Activated CD4-positive, alpha-beta memory T cell treated with anti-CD3 and anti-CD28 coated beads, Interleukin-2, amount 10 ng/mL, durations not matched to agents 7 days and 5 days (primary cell): ENCODE measurements around the gene UPP2. TPM values are rescaled to one million over a fixed set of nuclear protein-coding genes. Genes with fewer than 3 reads are reported as not detected.

Experiments
- CTCF ChIA-PET: fragments of 350-600 bp; sonication (Branson Sonifier 250); formaldehyde crosslinking; loops from one replicate; lab custom pipeline; 2021; ENCODE audit warnings: antibody characterized with exemption, inconsistent platforms; lab: Charles Lee
- POLR2A ChIA-PET: fragments of 350-600 bp; sonication (Branson Sonifier 250); formaldehyde crosslinking; loops from one replicate; lab custom pipeline; 2021; ENCODE audit warnings: antibody characterized with exemption; lab: Charles Lee
- DNase-seq: peaks from one replicate; pipeline ENCODE4 v3.0.0-alpha.2; 2020
- H3K27ac Mint-ChIP-seq: one replicate; pipeline ENCODE4 v1.8.0; 2021; ENCODE audit warnings: mild to moderate bottlenecking, mixed read lengths
- H3K27me3 Mint-ChIP-seq: one replicate; pipeline ENCODE4 v1.8.0; 2021; ENCODE audit warnings: mixed read lengths
- H3K36me3 Mint-ChIP-seq: one replicate; pipeline ENCODE4 v1.8.0; 2021; ENCODE audit warnings: low read depth, mixed read lengths
- H3K4me1 Mint-ChIP-seq: one replicate; pipeline ENCODE4 v1.8.0; 2021; ENCODE audit warnings: mixed read lengths
- H3K4me3 Mint-ChIP-seq: one replicate; pipeline ENCODE4 v1.8.0; 2021; ENCODE audit warnings: mild to moderate bottlenecking, mixed read lengths
- H3K9me3 Mint-ChIP-seq: one replicate; pipeline ENCODE4 v1.8.0; 2021; ENCODE audit warnings: mixed read lengths
- total RNA-seq, 2 experiments: library from RNA; stranded (reverse); gene quantifications; one replicate each; pipeline ENCODE4 v1.2.3, GENCODE V29; 2021

The UPP2 gene
- total RNA-seq, 2 experiments from 2014 or later: not detected

- no peaks in the 10 kb centered on the region for H3K4me1 Mint-ChIP-seq
- H3K36me3 Mint-ChIP-seq: no peaks in the 10 kb centered on the region
- no peak overlapping the region for H3K27ac Mint-ChIP-seq
- DNase-seq: no peak
- POLR2A ChIA-PET: interaction anchor here (0.6 kb wide), 1 partner anchor 896 kb away, joined by 3 read pairs; no protein-coding TSS in a partner anchor
- CTCF ChIA-PET: no interaction called here
- H3K27me3 Mint-ChIP-seq: peaks cover 20% of the 10 kb centered on the region
- H3K9me3 Mint-ChIP-seq: no peaks in the 10 kb centered on the region
- H3K4me3 Mint-ChIP-seq: no peak overlapping the region
Observed at GRCh38 chr2:158178646-158179045, 77.0 kb downstream of the UPP2 start.

- peaks cover 20% of the 10 kb centered on the region for H3K27me3 Mint-ChIP-seq
- no peak overlapping the region for H3K4me3 Mint-ChIP-seq
- ChIA-PET POLR2A (no interaction called here), CTCF (interaction anchor here (0.6 to 1.2 kb wide), 2 partner anchors 13 to 574 kb away, joined by 3 to 4 read pairs; no protein-coding TSS in a partner anchor)
- H3K4me1 Mint-ChIP-seq: no peaks in the 10 kb centered on the region
- DNase-seq: no peak
- no peak overlapping the region for H3K27ac Mint-ChIP-seq
- H3K9me3 Mint-ChIP-seq: no peaks in the 10 kb centered on the region
- H3K36me3 Mint-ChIP-seq: no peaks in the 10 kb centered on the region
Observed at GRCh38 chr2:158179660-158180059, 78.0 kb downstream of the UPP2 start.

GRCh38 chr2:158181171-158181570 is 79.5 kb downstream of the UPP2 start:
- H3K27ac Mint-ChIP-seq: no peak overlapping the region
- DNase-seq: no peak
- H3K9me3 Mint-ChIP-seq: no peaks in the 10 kb centered on the region
- H3K4me1 Mint-ChIP-seq: no peaks in the 10 kb centered on the region
- peaks cover 20% of the 10 kb centered on the region for H3K27me3 Mint-ChIP-seq
- POLR2A ChIA-PET: no interaction called here
- no peak overlapping the region for H3K4me3 Mint-ChIP-seq
- no peaks in the 10 kb centered on the region for H3K36me3 Mint-ChIP-seq
- CTCF ChIA-PET: no interaction called here

- POLR2A ChIA-PET: no interaction called here
- Mint-ChIP-seq H3K4me3 (no peak overlapping the region), H3K9me3 (no peaks in the 10 kb centered on the region), H3K27ac (no peak overlapping the region), H3K36me3 (no peaks in the 10 kb centered on the region), H3K4me1 (no peaks in the 10 kb centered on the region), H3K27me3 (peaks cover 20% of the 10 kb centered on the region)
- DNase-seq: no peak
- CTCF ChIA-PET: no interaction called here
Observed at GRCh38 chr2:158182676-158183295, 81.1 kb downstream of the UPP2 start.

- H3K4me1 Mint-ChIP-seq: no peaks in the 10 kb centered on the region
- H3K4me3 Mint-ChIP-seq: no peak overlapping the region
- ChIA-PET POLR2A (no interaction called here), CTCF (no interaction called here)
- no peak for DNase-seq
- H3K9me3 Mint-ChIP-seq: no peaks in the 10 kb centered on the region
- H3K36me3 Mint-ChIP-seq: no peaks in the 10 kb centered on the region
- peaks cover 15% of the 10 kb centered on the region for H3K27me3 Mint-ChIP-seq
- no peak overlapping the region for H3K27ac Mint-ChIP-seq
Observed at GRCh38 chr2:158184001-158184400, 82.3 kb downstream of the UPP2 start.

GRCh38 chr2:158184556-158185343 is 83.1 kb downstream of the UPP2 start:
- Mint-ChIP-seq H3K27ac (no peak overlapping the region), H3K9me3 (no peaks in the 10 kb centered on the region), H3K4me1 (peaks cover 4% of the 10 kb centered on the region), H3K36me3 (no peaks in the 10 kb centered on the region), H3K27me3 (peaks cover 15% of the 10 kb centered on the region), H3K4me3 (no peak overlapping the region)
- POLR2A ChIA-PET: no interaction called here
- no peak for DNase-seq
- CTCF ChIA-PET: no interaction called here

Other genes with a start within 250 kb of the UPP2 start
- gene ACVR1, start 225.5 kb upstream of the UPP2 start, total RNA-seq: 10 to 100 TPM; 24.2 to 27.6 TPM